ENCODE results near the gene CCR5AS.

CCR5AS gene

GRCh38 chr3:46427916-46428833 is 21.3 kb upstream of the CCR5AS start:
- no peaks in the 10 kb centered on the region for H3K27me3 ChIP-seq (ENCODE audit: insufficient read depth)
- H3K36me3 ChIP-seq (ENCODE audit: insufficient read depth) = peaks cover 7% of the 10 kb centered on the region
- peaks cover 15% of the 10 kb centered on the region for H3K9me3 Mint-ChIP-seq
- peaks cover 7% of the 10 kb centered on the region; the same call in 2 of the 3 replicates for H3K36me3 Mint-ChIP-seq (ENCODE audit: low read depth)
- no peaks in the 10 kb centered on the region; the same call in 1 of the 2 replicates for H3K9me2 ChIP-seq (ENCODE audit: insufficient read depth)
- no peak overlapping the region for H3K27ac ChIP-seq (ENCODE audit: low read depth)
- no peaks in the 10 kb centered on the region; the same call in 1 of the 2 replicates for H3K4me1 ChIP-seq (ENCODE audit: insufficient read depth)
- no peak overlapping the region for H3K27ac Mint-ChIP-seq
- no peak overlapping the region for H2AFZ ChIP-seq
- no peaks in the 10 kb centered on the region for H4K20me1 ChIP-seq (replicated peaks; ENCODE audit: insufficient read depth)
- H3K79me2 ChIP-seq (replicated peaks; ENCODE audit: insufficient read depth) = no peaks in the 10 kb centered on the region
- H3K4me2 ChIP-seq = no peak overlapping the region
- no peak for DNase-seq (ENCODE audit: low spot score)
- TF ChIP-seq CTCF (conservative IDR thresholded peaks at IDR 0.05; ENCODE audit: low read depth in 2 of 2) = peak in 1 of 2 experiments; percentile 28; a peak in 2 of 4 replicates
- TF ChIP-seq ZNF462 (CRISPR knock-in tag; IDR thresholded peaks at IDR 0.05) = no peak
- no peak for TF ChIP-seq JUNB (IDR thresholded peaks at IDR 0.05; ENCODE audit: unreplicated experiment)
- TF ChIP-seq, protein P1, sequence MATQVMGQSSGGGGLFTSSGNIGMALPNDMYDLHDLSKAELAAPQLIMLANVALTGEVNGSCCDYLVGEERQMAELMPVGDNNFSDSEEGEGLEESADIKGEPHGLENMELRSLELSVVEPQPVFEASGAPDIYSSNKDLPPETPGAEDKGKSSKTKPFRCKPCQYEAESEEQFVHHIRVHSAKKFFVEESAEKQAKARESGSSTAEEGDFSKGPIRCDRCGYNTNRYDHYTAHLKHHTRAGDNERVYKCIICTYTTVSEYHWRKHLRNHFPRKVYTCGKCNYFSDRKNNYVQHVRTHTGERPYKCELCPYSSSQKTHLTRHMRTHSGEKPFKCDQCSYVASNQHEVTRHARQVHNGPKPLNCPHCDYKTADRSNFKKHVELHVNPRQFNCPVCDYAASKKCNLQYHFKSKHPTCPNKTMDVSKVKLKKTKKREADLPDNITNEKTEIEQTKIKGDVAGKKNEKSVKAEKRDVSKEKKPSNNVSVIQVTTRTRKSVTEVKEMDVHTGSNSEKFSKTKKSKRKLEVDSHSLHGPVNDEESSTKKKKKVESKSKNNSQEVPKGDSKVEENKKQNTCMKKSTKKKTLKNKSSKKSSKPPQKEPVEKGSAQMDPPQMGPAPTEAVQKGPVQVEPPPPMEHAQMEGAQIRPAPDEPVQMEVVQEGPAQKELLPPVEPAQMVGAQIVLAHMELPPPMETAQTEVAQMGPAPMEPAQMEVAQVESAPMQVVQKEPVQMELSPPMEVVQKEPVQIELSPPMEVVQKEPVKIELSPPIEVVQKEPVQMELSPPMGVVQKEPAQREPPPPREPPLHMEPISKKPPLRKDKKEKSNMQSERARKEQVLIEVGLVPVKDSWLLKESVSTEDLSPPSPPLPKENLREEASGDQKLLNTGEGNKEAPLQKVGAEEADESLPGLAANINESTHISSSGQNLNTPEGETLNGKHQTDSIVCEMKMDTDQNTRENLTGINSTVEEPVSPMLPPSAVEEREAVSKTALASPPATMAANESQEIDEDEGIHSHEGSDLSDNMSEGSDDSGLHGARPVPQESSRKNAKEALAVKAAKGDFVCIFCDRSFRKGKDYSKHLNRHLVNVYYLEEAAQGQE (IDR thresholded peaks at IDR 0.05; ENCODE audit: unreplicated experiment) = no peak
- ATAC-seq = no peak
- H3K4me1 Mint-ChIP-seq = peaks cover 10% of the 10 kb centered on the region; the same call in 2 of the 3 replicates
- H3K4me3 Mint-ChIP-seq = no peak overlapping the region
- H3F3A ChIP-seq (replicated peaks; ENCODE audit: low read depth) = no peaks in the 10 kb centered on the region
- H3K27me3 Mint-ChIP-seq (ENCODE audit: insufficient read depth, low read depth, poor library complexity) = no peaks in the 10 kb centered on the region
- H3K4me3 ChIP-seq = no peak overlapping the region

Data from GM23338 (cell line).